ENCODE measurements around the gene FAM221B.

The FAM221B gene, protein sequence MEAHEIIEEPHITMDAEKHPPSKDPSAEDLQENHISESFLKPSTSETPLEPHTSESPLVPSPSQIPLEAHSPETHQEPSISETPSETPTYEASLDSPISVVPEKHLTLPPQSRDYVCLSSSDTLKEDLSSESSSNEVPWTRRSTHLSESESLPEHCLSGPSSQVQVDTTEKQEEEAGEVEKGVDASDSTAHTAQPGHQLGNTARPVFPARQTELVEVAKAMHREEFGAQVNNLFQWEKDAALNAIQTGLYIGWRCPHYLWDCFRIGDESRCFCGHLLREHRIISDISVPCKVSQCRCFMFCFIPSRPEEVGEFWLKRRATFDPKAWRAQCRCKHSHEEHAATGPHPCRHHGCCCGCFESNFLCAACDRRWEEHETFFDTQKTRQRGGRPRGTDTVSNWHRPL

DNA sequence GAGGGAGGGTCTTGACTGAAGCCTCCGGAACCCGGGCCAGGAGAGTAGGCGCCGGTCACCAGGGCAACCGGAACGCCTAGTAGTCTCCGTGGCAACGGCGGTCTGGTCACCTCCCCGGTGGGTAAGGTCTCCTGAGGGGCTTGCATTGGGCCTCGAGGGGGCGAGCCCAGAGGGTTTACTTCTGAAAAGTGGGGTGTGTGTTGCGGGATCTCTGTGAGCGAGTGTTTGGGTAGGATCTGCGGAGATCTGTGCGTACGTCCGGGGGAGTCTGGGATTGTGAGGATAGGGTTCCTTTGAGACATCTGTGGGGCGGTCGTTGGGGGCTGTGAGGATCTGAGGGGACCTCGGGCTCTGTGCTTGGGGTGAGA lies at the start of gene FAM221B:
Gene FAM221B (minus strand): TSS at position 17 of the 368 bp plus-strand sequence. CDS start 2,571 bp downstream, outside the sequence.
- no peak for DNase-seq (ENCODE audit: low read depth)

DNA sequence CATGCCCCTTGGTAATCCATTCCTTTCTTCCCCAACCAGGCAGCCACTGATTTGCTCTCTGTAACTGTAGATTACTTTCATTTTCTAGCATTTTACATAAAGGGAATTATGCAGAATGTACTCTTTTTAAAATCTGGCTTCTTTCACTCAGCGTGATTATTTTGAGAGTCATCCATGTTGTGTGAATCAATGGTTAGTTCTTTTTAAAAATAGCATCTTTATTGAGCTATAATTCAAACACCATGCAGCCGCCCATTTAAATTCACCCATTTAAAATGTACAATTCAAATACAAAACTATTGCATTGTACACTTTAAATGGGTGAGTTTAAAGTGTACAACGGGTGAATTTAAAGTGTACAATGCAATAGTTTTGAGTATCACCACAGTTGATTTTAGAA lies 44.0 kb upstream of the FAM221B start:
- DNase-seq (ENCODE audit: low read depth), result no peak

DNA sequence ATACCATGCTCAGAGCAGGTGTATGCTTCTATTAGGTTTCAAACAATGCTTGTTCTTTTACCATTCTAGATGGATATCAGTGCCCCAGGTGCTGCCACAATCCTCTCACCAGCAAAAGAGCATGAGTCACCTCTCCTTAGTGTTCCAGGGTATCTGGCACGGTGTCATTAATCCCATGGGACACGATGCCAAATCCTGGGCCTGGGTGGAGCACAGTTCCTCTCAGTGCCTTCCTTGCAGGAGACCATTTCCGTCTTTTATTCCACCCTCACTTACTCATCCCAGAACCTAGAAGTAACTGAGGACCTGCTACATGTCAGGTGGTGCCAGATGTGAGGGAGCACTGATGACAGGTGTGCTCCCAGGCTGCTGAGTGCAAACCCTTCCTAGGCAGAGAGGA lies 43.0 kb upstream of the FAM221B start:
- no peak for DNase-seq (ENCODE audit: low read depth)

DNA sequence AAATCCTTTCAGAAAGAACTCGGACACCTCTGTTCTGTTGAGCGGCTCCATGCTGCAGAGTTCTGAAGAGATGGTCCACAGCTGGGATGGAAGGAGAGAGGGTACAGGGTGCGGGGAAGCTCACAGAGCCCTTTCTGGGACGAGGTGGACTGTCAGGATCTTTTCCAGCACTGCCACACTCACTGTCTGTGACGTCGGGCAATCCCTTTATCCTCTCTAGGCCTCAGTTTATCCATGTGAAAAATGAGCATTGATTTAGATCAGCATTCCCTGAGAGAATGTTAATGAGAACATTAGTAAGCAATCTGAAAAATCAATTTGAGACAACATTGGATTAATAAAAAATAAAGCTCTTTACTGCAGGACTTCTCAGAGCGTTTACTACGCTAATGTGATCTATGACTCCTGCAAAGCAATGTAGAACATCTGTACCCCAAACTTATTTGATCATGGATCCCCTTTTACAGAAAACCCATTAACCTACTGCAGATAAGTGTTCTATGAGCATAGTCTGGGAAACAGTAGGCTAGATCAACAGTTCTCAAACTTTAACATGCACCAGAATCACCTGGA lies 41.9 kb upstream of the FAM221B start, which contains the start of gene OR13J1:
Gene OR13J1 (minus strand): TSS at position 51 of the 573 bp plus-strand sequence. CDS start 0 bp downstream, at position 51.
- DNase-seq (ENCODE audit: low read depth), result no peak

DNA sequence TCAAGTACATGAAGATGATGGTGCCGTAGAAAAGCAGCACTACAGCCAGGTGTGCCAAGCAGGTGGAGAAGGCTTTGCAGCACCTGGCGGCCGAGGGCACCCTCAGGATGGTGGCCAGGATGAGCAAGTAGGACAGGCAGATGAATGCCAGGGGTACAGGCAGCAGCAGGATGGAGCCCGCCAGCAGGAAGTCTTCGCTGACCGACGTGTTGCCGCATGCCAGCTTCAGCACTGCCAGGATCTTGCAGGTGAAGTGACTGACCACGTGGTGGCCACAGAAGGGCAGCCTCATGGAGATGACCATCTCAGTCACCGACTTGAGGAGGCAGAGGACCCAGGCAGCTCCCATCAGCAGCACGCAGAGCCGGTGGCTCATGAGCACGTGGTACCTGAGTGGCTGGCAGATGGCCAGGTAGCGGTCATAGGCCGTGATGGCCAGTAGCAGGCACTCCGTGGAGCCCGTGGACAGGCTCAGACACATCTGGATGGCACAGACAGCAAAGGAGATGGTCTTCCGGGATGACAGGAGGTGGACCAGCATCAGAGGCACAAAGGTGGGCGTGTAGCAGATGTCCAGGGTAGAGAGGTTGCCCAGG lies 41.2 kb upstream of the FAM221B start:
- DNase-seq (ENCODE audit: low read depth), result no peak

DNA sequence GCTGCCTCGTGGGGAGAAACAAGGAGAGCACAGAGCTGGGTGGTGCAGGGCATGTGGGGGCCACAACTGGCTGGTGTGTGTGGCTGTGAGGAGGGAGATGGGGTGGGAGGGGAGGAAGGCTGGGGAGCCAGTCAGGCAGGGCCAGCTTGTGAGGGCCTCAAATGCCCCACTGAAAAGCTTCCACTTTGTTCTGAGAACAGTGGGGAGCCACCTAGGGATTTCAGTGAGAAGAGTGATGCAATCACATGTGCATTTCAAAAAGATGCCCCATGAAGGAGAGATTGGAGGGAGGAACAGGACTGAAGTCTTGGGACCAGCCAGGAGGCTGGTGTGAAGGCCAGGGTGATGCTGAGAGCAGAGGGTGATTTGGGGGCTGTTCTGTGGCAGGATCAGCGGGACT lies 40.4 kb upstream of the FAM221B start:
- no peak for DNase-seq (ENCODE audit: low read depth)

DNA sequence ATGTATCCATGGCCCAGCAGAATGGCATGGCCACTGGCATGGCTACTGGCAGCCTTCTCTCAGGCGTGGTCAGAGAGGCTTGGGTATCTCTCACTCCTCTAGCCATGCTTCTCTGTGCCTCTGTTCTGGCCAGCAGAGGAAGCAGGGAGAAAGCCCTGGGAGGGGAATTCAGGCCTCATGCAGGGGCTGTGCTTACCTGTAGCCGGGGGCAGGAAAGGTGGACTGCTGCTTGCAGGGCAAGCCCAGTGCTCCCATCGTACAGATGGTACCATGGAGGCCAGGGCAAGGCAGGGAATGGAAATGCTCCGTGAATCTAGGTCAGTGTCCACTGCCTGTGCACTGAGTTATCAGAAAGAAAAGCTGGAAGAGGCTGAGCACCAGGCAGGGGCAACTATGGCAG lies 39.0 kb upstream of the FAM221B start:
- DNase-seq (ENCODE audit: low read depth), result no peak

DNA sequence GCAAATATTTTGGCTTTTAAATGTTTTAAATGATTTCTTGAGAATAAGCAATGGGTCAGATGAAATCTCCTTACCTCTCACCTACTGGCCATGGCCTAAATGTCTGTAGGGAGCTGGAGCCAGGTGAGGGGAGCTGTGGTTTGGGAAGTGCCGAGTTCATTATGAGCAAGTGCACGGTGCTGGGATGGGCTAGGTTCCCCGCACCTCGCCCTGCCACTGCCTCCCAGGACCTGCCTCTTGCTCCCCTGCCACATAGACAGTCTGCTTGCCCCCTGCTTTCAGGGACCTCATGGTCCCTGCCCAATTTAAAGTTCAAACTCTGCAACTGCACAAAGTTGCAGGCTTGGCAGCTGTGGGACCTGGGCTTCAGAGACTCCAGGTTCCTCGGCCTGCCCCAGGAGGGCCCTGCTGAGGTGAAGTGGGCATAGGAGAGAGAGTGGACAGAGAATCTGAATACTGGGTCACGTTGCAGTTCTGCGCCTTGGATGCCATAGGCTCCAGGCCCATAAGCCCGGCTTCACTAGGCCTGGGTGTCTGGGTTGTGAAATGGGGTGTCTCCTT lies 36.2 kb upstream of the FAM221B start:
- DNase-seq (ENCODE audit: low read depth), result no peak

DNA sequence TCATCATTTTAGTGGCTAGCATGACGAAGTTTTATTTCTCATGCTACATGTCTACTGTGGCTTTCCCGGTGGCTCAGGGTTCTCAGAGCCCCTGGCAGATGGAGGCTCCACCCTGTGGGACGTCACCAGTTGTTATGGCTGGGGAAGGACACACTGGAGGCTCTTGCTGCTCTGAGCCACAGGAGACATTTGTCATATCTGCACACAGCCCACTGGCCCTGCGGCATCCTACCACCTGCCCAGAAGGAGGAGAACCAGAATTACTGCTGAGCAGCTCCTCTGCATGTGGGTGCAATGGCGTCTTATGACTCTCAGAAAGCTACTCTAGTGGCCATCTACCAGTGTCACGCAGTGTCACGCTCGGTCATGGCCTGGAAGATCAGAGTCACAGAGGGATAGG lies 35.1 kb upstream of the FAM221B start:
- no peak for DNase-seq (ENCODE audit: low read depth)

DNA sequence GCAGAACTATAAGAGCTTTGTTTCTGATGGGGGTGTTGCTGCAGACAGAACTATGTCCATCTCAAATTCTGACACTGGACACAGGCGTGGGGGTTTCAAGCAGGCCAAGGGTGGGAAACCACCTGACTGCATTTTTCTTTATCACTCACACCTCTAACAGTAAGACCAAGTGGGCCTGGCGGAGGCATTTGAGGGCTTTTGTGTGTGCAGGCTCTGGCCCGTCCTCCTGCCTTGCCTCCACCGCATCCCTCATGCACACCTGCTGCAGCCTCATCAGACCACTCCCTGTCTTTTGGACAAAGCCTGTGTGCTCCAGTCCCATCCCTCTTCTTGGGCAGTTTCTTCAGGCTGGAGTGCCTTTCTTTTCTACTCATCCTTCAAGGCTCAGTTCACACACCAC lies 33.8 kb upstream of the FAM221B start:
- DNase-seq (ENCODE audit: low read depth), result no peak

DNA sequence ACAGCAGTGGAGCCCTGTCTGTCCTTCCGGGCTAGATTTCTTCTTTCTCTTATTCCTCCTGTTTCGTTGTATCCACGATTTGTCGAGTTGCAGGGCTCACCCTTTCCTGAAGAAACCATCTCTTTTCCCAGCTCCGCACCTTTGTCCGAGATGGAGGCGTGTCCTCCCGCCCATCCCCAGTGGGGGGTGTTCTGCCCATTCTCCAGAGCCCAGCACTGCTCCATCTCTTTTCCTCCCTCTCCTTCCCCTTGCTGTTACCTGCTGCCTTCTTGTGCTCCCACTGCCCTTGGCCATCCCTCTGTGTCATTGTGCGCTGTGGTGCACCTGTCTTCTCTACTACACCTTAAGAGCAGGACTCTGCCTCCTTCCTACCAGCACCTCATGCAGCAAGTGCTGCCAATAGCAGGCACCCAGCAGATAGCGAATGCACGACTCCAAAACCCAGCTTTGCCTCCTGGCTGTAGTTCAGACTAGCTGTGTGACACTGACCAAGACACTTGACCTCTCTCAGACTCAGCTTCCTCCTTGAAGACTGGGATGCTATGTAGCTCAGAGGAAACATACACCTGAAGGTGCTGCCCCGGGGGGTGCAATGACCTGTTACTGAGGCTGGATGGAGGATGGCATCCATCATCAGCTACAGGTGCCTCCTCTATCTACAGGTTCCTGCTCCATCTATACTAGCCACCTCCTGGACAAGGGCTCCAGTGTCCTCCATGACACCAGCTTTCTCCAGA lies 32.8 kb upstream of the FAM221B start:
- no peak for DNase-seq (ENCODE audit: low read depth)

DNA sequence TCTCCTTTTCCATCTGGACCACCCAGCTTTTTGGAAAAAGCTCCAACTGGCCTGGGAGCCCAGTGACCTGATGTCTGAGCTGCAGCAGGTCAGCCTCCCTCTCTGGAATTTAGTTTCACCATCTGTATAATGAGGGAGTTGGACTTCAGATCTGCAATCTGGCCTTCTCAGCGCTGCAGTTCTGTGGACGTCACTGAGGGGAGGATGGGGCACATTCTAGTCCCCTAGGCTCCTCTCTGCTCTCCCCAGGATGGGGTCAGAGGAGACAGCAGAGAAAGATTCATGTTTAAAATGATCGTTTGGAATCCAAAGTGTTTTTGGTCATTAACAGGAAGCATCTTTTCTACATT lies 31.4 kb upstream of the FAM221B start:
- no peak for DNase-seq (ENCODE audit: low read depth)

DNA sequence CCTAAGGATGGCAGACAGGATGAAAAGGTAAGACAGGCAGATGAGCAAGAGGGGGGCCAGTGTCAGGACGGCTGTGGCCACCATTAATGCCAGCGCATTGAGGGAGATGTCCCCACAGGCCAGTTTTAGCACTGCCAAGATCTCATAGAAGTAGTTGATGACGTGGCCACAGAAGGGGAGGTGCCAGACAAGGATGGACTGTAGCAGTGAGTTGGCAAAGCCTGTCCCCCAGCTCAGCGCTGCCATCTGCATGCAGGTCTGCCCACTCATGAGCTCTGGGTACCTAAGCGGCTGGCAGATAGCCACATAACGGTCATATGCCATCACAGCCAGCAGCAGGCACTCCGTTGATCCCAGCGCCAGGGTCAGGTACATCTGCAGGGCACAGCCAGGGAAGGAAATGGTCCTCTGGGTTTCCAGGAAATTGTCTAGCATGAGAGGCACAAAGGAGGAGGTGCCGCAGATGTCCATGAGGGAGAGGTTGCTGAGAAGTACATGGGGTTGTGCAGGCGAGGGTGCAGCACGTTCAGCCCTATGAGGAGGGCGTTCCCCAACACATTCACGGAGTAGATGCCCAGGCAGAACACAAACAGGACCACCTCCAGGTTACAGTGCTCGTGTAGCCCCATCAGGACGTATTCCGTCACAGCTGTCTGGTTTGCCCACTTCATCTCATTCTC lies 30.9 kb upstream of the FAM221B start:
- no peak for DNase-seq (ENCODE audit: low read depth)

DNA sequence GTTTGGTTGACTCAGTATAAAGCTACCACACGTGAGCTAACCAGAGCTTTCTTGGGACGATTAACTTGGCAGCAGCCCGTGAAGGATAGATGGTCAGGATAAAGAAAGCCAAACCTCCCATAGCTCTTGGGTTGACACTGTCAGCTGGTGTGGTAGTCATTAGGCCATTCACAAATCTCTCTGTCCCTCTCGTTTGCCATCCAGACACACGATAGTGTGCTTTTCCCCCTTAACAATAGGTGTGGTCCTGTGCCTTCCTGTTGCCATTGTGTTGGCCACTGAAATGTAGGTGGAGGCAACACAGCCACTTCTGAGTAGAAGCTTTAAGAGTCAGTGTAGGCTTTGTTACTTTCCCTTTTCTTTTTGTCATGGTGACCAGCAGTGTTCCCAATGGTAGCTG lies 29.9 kb upstream of the FAM221B start:
- no peak for DNase-seq (ENCODE audit: low read depth)

DNA sequence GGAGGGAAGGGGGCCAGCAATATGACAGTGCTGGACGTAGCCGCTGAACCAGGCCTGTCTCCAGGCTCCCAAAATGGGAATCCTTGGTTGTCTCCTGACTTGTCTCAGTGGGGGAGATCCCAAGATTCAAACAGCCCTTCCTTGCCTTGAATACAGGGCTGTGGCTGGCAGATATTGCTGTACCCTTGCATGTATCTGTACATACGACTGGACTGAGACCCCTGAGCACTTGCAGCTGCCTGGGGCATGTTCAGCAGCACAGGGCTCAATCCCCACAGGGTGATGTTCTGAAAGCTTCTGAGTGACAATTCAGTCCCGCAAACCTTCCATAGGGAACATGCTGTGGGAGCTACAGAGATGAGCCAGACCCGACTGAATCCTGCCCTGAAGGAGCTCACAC lies 28.4 kb upstream of the FAM221B start:
- no peak for DNase-seq (ENCODE audit: low read depth)

DNA sequence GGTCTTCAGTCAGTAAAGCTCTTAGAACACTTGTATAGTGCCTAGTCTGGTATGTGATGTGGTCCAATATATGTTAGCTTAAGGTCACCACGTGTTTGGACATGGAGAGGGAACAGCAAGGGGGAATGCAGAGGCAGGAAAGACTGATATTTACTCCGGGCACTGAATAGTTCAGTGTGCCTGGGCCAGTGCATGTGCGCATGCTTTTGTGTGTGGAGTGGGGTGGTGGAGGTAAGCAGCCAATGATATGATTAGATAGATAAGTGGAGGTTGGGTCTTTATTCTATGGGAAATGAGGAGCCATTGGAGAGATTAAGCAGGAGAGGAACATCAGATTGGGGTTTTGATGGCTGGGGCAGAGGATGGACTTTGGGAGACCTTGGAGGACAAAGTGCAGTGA lies 27.7 kb upstream of the FAM221B start:
- no peak for DNase-seq (ENCODE audit: low read depth)

DNA sequence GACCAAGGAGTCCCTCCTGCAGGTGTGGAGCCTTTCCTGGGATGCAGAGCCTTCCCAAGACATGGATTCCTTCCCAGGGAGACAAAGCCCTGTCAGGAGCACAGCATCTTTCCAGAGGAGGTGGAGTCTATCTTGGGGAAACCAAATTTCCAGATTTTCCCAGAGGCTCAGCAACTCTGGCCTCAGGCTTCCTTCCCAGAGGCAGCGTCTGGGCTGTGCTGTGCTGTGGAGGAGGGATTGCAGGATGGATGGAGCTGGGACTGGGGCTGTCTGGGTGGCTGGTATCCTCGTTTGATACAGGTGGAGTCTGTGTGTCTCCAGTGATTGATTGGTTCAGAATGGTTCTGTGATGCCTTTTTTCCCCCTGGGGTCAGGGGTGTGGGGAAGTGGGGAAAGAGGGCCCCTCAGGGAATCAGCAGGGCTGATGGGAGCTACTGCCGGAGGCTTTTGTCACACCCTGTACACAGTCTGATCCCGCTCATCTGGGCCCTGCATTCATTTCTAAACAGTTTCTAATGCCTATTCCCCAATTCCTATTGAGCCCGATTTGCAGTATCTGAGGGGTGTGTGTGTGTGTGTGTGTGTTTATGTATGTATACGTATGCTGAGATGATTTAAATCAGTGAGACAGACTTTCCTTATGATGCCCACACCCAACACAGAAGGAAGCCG lies 25.7 kb upstream of the FAM221B start:
- no peak for DNase-seq (ENCODE audit: low read depth)

DNA sequence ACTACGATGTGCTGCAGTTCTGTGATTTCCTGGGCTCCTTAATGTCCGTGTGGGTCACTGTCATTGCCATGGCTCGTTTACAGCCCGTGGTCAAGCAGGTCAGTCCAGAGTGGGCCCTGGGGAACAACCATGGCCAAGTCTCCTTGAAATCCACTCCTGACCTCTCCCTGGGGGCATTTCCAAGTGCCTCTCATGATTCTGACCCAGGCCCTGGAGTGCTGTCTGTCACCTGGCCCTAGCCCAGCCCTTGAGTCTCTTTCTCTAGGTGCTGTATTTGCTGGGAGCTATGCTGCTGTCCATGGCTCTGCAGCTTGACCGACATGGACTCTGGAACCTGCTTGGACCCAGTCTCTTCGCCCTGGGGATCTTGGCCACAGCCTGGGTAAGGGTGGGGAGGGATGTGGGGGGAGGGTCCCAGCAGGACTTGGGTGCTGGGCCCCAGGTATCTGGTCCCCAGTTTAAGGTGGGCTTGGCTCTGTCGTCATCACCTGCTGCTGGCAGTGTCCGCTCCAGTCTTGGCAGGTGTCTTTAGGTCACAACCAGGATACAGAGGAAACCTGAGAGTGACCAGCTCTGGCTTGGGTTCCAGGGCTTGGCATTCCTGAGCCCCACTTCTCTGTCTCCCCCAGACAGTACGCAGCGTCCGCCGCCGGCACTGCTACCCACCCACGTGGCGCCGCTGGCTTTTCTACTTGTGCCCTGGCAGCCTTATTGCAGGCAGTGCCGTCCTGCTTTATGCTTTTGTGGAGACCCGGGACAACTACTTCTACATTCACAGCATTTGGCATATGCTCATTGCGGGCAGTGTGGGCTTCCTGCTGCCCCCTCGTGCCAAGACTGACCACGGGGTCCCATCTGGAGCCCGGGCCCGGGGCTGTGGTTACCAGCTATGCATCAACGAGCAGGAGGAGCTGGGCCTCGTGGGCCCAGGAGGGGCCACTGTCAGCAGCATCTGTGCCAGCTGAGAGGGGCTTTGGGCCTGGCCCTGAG lies 24.6 kb upstream of the FAM221B start:
- no peak for DNase-seq (ENCODE audit: low read depth)

DNA sequence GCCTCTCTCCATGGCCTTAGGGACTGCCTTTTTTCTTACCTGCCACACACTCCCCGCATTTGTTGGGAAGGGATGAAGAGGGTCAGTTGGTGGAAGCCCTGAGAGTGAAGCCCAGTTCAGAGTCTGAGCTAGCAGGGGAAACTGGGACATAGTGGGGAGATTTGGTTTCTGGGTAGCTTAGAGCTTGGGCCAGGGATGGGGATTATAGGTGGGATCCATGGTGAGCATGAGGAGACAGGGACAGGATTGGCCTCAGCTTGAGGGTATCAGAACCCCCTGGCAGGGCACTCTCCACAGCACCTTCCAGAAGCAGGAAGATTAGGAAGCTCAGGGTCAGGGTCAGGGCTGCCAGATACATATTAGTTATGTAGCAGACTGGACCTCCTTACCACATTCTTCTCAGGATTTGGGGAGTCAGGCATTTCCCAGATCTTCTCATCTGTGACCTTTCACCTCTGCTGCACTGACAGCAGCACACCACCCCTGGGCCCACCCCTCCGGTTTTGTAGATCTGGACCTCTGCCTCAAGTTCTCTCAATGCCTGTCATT lies 23.8 kb upstream of the FAM221B start:
- no peak for DNase-seq (ENCODE audit: low read depth)

Measured in stromal cell of bone marrow (primary cell).